Bronchial epithelial cell (primary cell): ENCODE data around the gene SEC24A. TPM values are rescaled to one million over a fixed set of nuclear protein-coding genes. Genes with fewer than 3 reads are reported as not detected.
"Not testable (repeated sequence)": the region's sequence is repeated elsewhere in the genome, so short reads cannot be mapped to it uniquely, and the experiment has no call there.

ENCODE experiments used
- DNase-seq: peaks from one replicate; pipeline ENCODE4 v3.0.0-alpha.2; 2010; ENCODE audit warnings: low read depth
- FAIRE-seq: peaks from 2 replicates; lab custom pipeline; 2011; peaks lifted over from hg19 to GRCh38; lab: Jason Lieb, UNC
- H3K27me3 ChIP-seq: 2 replicates; pipeline ENCODE4 v1.5.1; 2011; ENCODE audit warnings: low read length; ENCODE audit not compliant: control insufficient read depth, insufficient read depth
- H3K36me3 ChIP-seq: 2 replicates; pipeline ENCODE4 v1.5.1; 2011; ENCODE audit warnings: low read length; ENCODE audit not compliant: control insufficient read depth, insufficient read depth
- H3K4me3 ChIP-seq: 2 replicates; pipeline ENCODE4 v1.5.1; 2011; ENCODE audit warnings: mild to moderate bottlenecking, low read depth, low read length, control low read depth
- total RNA-seq: library from RNA; depleted of rRNA; stranded (reverse); fragments of >200 nt; gene quantifications from 2 replicates; pipeline ENCODE4 v1.2.1, GENCODE V29; 2014
- TF ChIP-seq, protein P1 (sequence below): IDR thresholded peaks from 2 replicates; pipeline ENCODE4 v1.5.1; 2011; ENCODE audit warnings: mild to moderate bottlenecking, moderate library complexity, low read length, control low read depth, inconsistent platforms; ENCODE audit not compliant: insufficient read depth, severe bottlenecking

The SEC24A gene
- total RNA-seq, 1 donor from 2014 or later, result 10.8 TPM

DNA sequence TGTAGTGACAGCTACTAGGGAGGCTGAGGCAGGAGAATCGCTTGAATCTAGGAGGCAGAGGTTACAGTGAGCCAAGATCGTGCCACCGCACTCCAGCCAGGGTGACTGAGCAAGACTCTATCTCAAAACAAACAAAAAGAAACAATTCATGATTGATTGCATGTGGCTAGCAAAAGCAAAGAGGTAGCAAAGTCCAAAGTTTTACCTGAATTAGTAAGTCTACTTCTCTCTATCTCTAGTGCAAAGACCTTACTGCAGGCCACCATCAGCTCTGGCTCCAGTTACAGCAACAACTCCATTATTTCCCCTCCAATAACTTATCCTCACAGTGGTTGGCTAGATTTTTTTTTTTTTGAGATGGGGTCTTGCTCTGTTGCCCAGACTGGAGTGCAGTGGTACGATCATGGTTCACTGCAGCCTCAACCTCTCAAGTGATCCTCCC lies 9.8 kb upstream of the SEC24A start:
- TF ChIP-seq, protein P1, sequence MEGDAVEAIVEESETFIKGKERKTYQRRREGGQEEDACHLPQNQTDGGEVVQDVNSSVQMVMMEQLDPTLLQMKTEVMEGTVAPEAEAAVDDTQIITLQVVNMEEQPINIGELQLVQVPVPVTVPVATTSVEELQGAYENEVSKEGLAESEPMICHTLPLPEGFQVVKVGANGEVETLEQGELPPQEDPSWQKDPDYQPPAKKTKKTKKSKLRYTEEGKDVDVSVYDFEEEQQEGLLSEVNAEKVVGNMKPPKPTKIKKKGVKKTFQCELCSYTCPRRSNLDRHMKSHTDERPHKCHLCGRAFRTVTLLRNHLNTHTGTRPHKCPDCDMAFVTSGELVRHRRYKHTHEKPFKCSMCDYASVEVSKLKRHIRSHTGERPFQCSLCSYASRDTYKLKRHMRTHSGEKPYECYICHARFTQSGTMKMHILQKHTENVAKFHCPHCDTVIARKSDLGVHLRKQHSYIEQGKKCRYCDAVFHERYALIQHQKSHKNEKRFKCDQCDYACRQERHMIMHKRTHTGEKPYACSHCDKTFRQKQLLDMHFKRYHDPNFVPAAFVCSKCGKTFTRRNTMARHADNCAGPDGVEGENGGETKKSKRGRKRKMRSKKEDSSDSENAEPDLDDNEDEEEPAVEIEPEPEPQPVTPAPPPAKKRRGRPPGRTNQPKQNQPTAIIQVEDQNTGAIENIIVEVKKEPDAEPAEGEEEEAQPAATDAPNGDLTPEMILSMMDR, result no peak
- no peak for DNase-seq
- no peak overlapping the region for H3K4me3 ChIP-seq
- FAIRE-seq, result no peak
- H3K36me3 ChIP-seq, result no peaks in the 10 kb centered on the region
- no peaks in the 10 kb centered on the region for H3K27me3 ChIP-seq

GRCh38 chr5:134642931-134643530 lies 5.6 kb upstream of the SEC24A start:
- Histone ChIP-seq H3K36me3 (no peaks in the 10 kb centered on the region), H3K27me3 (no peaks in the 10 kb centered on the region), H3K4me3 (no peak overlapping the region)
- TF ChIP-seq, protein P1, result no peak
- DNase-seq (no peak), FAIRE-seq (no peak)

DNA sequence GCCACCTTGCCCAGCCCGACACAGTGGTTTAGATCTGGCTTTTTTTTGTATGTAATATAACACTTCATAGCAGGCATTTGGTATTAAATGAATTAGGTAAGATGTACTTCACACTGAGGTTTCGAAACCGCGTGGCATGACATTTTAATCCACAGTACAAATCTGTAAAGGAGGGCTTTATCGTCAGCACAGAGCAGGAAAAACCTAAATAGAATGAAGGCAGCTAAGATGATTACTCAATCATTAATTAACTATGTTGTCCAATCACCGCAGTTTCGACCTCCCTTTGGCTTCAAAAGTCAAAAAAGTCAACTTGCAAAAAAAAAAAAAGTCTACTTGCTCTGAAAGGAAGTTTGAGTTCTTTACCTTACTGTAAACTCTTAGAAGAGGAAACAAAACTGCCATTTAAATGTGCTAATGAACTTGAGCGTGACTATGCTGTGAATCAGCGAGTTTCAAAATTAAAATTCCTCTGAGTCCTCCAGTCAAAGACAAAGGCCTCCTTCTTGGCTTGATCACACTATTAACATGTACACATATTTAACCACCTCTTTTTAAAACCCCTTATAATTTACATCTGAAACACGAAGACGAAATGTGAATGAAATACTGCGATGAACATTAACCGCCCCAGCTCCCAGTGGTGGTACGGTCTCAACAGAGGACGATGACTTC lies 698 bp upstream of the SEC24A start:
- Histone ChIP-seq H3K27me3 (no peaks in the 10 kb centered on the region), H3K4me3 (peak overlapping the region; percentile 97), H3K36me3 (no peaks in the 10 kb centered on the region)
- TF ChIP-seq, protein P1, result no peak
- DNase-seq (peak; percentile 94), FAIRE-seq (no peak)

DNA sequence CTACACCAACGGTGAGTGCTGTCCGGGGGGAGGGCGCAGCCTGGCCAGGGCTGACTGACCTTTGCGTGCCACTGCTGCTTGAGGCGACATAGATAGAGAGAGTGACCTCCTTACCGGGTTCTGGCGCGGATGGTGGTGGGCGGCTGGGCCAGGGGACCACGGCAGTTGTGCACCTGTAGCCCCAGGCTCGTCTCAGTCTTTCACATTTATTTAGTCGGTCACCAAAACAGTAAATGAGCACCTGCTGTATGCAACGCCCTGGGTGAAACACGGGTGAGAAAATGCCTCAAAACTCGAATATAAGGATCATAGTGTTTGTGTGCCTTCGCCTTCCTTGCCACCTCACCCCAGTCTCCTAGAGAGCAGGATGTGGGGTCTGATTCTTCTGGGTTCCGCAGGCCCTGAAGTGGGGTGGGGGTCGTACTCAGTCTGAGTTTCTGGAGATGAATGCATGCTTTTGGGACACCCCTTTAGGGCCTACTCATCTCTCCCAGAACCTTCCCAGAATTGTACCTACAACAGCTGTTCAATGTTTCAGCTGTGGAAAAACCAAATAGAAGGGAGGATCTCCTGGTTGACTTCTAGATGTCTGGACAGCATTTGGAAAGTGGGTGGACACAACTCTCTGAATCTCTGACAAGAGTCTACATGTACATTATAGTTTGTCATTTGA lies 714 bp downstream of the SEC24A start:
- no peak for FAIRE-seq
- TF ChIP-seq, protein P1, result no peak
- Histone ChIP-seq H3K27me3 (no peaks in the 10 kb centered on the region), H3K4me3 (peak overlapping the region; percentile 97), H3K36me3 (no peaks in the 10 kb centered on the region)
- peak; percentile 12 for DNase-seq

DNA sequence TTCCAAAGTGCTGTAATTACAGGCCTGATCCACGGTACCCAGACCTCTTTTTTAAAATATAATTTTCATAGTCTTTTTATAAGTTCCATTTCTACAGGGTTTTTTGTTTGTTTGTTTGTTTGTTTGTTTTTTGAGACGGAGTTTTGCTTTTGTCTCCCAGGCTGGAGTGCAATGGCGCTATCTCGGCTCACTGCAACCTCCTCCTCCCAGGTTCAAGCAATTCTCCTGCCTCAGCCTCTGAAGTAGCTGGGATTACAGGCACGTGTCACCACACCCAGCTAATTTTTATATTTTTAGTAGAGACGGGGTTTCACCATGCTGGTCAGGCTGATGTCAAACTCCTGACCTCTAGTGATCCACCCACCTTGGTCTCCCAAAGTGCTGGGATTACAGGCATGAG lies 2.1 kb downstream of the SEC24A start:
- H3K4me3 ChIP-seq, DNase-seq, FAIRE-seq, H3K27me3 ChIP-seq, H3K36me3 ChIP-seq: not testable (repeated sequence)

DNA sequence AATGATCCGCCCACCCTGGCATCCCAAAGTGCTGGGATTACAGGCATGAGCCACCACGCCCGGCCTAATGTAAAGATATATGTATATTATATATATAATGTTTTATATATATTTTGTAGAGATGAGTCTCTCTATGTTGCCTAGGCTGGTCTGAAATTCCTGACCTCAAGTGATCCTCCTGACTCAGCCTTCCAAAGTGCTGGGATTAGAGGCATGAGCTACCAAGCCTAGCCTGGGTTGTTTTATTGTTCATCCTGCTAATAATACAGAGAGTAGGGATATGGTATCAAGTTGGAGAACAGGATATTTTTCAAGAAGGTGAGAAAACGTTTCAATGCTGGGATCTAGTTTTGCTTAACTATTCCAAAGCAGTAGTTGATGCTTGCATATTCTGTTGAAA lies 2.9 kb downstream of the SEC24A start:
- TF ChIP-seq, protein P1, result no peak
- FAIRE-seq (no peak), DNase-seq (peak; percentile 10)
- Histone ChIP-seq H3K4me3 (no peak overlapping the region), H3K27me3 (no peaks in the 10 kb centered on the region), H3K36me3 (no peaks in the 10 kb centered on the region)
